Stimulated activated CD8-positive, alpha-beta memory T cell treated with anti-CD3 and anti-CD28 coated beads, Interleukin-12 subunit alpha, Interleukin-12 subunit beta, amount 100 ng/mL, for 1 hour (primary cell): ENCODE results near the gene LRRC56.

ENCODE experiments used
- DNase-seq: peaks from one replicate; pipeline ENCODE4 v3.0.0-alpha.2; 2020; ENCODE audit warnings: low read depth

The LRRC56 gene

DNA sequence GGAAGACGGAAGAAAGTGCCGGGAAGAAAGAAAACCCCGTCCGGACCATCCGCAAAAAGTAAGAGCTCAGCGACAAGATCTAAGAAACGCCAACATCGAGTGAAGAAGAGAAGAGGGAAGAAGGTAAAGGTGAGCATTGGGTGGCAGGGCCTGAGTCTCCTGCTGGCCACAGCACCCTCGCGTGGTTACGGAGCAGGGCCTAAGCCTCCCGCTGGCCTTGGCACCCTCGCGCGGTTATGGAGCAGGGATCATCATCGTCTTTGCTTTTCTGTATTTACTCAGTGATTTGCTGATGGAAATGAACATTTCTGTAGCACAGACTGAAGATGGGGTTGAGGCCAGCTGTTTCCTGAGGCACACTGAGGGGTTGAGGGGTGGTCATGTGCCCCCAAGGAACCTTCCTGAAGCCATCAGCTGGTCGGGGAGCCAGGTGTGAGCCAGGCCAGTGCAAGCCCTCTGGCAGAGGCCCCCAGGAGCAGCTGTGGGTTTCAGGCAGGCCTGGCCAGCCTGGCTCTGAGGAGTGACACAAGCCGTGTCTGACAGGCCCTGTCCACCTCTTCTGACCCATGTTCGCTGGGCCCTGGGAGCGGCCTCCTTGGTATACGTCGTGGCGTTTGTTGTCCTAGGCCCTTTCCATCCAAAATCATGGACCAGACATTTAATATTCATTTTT lies 64.4 kb downstream of the LRRC56 start:
- DNase-seq = no peak

- DNase-seq = no peak
Observed at GRCh38 chr11:603154-603553, 65.8 kb downstream of the LRRC56 start.
